Stimulated activated naive CD8-positive, alpha-beta T cell treated with anti-CD3 and anti-CD28 coated beads, Interleukin-15, Interleukin-2, amounts not matched to agents 100 U/mL and 50 U/mL, for 24 hours (primary cell): Measurements from ENCODE around the gene TMEM37.

ENCODE experiments used
- ATAC-seq: fragments of 150-1000 bp; cut with Tn5 transposase; one replicate; pipeline ENCODE4 v1.10.0; 2021
- DNase-seq: peaks from one replicate; pipeline ENCODE4 v3.0.0; 2021

TMEM37 gene

GRCh38 chr2:119419065-119419464, 12.6 kb upstream of the TMEM37 start:
- DNase-seq (no peak), ATAC-seq (no peak)

GRCh38 chr2:119419803-119420508, 11.7 kb upstream of the TMEM37 start:
- no peak for ATAC-seq
- DNase-seq: no peak

GRCh38 chr2:119421304-119421703, 10.3 kb upstream of the TMEM37 start:
- DNase-seq: no peak
- ATAC-seq: no peak

DNA sequence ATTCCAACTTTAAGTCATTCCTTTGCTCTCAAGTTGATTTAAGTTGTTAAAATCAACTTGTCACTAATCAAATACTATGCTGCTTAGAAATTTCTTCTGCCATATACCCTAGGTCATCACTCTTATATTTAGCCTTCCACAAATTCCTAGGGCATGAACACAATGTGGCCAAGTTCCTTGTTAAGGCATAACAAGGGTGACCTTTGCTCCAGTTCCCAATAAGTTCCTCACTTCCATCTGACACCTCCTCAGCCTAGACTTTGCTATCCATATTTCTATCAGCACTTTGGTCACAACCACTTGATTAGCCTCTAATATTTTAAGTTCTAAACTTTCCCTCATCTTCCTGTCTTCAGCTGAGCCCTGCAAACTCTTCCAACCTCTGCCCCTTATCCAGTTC, 9.9 kb upstream of the TMEM37 start:
- DNase-seq (no peak), ATAC-seq (no peak)

DNA sequence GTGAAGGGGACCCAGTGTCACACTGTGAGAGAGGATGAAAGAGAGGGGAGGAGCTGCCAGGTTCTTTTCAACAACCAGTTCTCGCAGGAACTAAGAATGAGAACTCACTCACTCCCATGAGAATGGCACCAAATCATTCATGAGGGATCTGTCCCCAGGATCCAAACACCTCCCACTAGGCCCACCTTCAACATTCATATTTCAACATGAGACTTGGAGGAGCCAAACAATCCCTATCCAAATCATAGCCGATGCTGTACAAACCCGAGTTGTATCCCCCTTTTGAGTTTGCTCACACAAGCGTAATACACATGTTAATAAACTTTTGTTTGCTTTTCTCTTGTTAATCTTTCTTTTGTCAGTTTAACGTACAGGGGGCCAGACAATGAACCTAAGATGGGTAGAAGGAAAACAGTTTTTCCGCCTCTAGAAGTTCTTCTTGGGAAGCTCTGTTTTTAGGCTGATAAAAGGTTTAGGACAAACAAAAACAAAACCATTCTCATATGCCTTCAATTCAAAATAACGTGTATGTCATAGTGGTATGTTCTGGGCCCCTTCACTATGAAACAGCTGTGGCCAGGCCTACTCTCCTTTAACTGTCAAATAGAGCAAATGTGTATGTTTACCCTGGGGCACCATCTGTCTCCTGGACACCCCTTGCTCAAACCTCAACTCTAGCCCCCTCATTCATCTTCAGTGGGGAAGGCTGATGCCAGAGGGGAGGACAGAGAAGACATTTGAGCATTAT, 9.1 kb upstream of the TMEM37 start:
- ATAC-seq: no peak
- DNase-seq: no peak

GRCh38 chr2:119423108-119423444, 8.6 kb upstream of the TMEM37 start:
- DNase-seq: no peak
- ATAC-seq: no peak

GRCh38 chr2:119423811-119424210, 7.8 kb upstream of the TMEM37 start:
- no peak for ATAC-seq
- DNase-seq: no peak

DNA sequence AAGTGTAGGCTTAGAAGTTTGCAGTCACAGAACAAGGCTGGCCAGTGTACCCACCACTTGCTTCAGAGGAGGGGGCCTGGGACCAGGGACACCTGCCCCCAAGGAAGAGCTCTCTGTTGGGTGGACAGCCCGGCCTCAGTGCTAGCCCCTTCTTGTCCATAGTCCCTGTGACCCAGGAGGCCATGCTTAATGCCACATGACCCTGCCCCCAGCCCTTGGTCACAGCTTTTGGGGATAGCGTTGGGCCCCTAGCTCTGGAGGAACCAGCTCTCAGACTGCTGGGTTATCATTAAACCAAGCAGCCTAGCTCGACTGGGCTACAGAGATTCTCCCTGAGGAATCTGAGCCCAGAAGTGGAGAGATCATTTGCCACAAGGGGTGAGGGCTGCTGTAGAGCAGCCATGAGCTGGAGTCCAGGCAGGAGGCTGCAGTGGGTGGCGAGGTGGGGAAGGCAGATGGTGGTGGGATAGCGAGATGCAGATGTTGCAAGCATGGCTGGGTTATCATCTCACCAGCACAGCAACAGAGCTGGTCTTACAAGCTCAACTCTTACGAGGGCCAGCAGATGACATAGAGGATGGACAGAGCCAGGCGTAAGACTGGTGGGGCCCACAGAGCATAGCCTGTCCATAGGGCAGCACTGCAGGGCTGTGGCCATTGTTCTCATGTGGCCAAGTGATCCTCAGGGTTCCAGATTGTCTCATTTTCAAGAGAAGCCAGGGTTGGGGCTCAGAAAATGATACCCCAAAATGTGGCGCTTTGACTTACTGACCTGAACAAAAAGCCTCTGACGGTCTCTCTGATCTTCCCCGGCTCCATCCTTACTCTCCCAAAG, 7.2 kb upstream of the TMEM37 start:
- ATAC-seq (no peak), DNase-seq (no peak)

GRCh38 chr2:119425119-119425405, 6.6 kb upstream of the TMEM37 start:
- no peak for ATAC-seq
- no peak for DNase-seq

DNA sequence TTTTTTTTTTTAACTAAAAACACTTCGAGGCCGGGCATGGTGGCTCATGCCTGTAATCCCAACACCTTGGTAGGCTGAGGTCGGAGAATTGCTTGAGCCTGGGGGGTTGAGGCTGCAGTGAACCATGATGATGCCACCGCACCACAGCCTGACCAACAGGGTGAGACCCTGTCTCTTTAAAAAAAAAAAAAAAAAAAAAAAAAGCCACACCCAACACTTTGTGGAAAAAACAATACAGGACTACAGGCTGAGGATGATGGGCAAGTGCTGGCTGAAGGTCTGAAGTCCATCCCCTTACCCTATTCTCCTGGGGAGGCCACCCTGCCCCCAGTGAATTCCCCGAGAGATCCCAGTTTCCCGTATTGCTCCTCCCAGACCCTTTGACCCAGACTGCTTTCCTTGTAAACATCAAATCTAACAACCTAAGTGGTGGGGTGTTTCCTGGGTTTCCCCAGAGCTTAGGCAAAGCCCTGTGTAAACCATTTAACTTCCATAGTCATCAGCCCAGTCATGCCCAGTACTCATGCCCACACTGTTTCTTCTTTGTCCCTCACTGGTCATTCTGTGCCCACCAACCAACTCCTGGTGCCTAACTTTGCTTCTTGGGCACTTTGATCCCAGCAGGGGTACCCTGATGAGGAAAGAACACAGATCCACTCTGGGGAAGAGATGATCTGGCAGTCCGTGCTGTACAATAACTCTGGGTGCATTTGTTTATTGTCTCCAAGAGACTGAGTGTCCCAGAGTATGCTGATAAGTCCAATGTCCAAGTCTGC, 5.8 kb upstream of the TMEM37 start:
- DNase-seq (no peak), ATAC-seq (no peak)

- no peak for DNase-seq
- ATAC-seq: no peak
These were observed 5.3 kb upstream of the TMEM37 start for GRCh38 chr2:119426396-119426675.

DNA sequence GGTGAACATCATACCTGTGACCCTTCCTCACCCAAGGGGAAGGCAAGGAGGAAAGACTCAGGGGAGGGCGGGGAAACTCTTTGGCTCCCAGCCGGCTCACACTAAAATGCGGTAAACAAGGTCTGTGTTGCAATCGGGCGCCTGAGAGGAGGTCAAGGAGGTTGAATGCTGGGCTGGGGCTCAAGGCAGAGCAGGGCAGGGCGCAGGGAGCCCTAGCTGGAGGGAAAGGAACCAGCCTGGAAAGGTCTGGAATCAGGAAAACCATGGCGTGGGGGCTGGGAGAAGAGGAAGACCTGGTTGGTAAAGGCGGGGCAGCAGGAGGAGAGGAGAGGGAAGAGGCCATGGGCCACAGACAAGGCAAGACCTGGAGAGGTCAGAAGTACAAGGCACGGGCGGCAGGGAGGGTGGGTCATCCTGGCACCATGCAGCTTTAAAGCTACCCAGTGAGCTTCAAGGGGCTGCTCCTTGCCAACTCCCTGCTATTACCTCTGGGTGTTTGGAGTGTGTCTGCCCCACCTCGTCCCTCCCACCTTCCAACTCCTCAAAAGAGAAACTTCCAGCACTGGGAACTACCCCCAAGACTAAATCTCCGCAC, 4.8 kb upstream of the TMEM37 start:
- DNase-seq: no peak

DNA sequence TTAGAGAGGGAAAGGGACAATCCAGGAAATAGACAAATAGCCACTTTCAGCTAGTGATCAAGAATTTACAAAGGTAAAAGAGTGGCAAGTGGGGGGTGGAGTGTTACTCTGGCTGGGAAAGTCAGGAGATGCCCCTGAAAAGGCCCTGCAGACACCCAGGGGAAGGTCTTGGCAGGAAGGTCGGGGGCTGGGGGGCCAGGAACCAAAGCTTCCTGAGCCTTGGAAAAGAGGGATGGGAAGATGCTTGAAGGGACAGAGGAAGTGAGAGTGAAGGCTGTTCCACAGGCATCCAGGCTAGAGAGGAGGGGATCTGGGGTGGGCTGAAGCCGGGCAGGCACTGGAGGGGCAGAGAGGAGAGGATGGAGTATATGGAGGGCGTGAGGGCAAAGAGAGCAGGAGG, 3.9 kb upstream of the TMEM37 start:
- no peak for ATAC-seq
- no peak for DNase-seq

More for the DNA sequence above, 4.8 kb upstream of the TMEM37 start:
- no peak for ATAC-seq

DNA sequence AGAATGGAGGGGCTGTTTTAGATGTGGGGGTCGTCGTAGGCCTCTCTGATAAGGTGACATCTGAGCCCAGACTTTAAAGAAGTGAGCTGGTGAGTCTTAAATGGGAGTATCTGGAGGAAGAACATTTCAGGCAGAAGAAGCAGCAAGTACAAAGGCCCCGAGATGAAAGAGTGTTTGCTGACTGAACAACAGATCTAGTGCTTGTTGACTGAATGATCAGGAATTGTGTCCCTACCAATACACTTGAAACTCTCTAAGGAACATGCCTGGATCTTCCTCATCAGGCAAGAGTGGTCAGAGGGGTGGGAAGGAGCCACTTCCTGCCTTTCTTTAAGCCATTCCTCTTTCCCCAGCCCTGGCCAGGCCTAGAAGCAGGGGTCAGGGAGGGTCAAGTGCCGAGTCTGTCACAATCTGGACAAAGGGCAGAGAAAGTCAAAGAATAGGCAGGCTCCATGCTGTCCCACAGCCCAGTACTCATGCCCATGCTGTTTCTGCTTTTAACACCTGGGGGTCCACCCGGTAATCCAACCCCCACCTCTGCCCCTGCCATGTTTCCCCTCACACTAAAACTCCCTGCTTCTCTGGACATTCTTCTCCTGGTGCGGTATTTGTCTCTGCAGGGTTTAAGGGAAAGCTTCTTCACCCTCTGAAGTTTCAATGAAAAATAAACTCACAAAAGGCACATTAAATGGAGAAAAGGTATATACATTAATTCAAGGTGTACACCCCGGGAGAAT, 3.0 kb upstream of the TMEM37 start:
- DNase-seq: no peak

GRCh38 chr2:119429225-119429981, 2.3 kb upstream of the TMEM37 start:
- DNase-seq (no peak), ATAC-seq (no peak)

More for the DNA sequence above, 3.0 kb upstream of the TMEM37 start:
- no peak for ATAC-seq

GRCh38 chr2:119430023-119430498, 1.6 kb upstream of the TMEM37 start:
- ATAC-seq: no peak

GRCh38 chr2:119431976-119432850, 559 bp downstream of the TMEM37 start:
- ATAC-seq: no peak
- no peak for DNase-seq

More at GRCh38 chr2:119430023-119430498, 1.6 kb upstream of the TMEM37 start:
- DNase-seq: no peak

- DNase-seq: no peak
- no peak for ATAC-seq
These were observed 1.3 kb downstream of the TMEM37 start for GRCh38 chr2:119432851-119433522.
